Pulmonary artery endothelial cell (primary cell): Measurements from ENCODE around the gene AMMECR1L. TPM values are rescaled to one million over a fixed set of nuclear protein-coding genes. Genes with fewer than 3 reads are reported as not detected.
"Not testable (repeated sequence)": the region's sequence is repeated elsewhere in the genome, so short reads cannot be mapped to it uniquely, and the experiment has no call there.

Experiments used
- DNase-seq: peaks from one replicate; pipeline ENCODE4 v3.0.0-alpha.2; 2011; ENCODE audit warnings: low read depth, low spot score
- total RNA-seq: library from RNA; depleted of rRNA; stranded (reverse); fragments of >200 nt; gene quantifications from 2 replicates; pipeline ENCODE4 v1.2.3, GENCODE V29; 2014

The AMMECR1L gene
- total RNA-seq, 1 donor from 2014 or later, result 17.2 TPM

GRCh38 chr2:127841466-127842178 is 44.1 kb downstream of the AMMECR1L start:
- DNase-seq, result no peak

GRCh38 chr2:127840893-127841292 is 44.9 kb downstream of the AMMECR1L start:
- no peak for DNase-seq

GRCh38 chr2:127834951-127835350 is 50.8 kb downstream of the AMMECR1L start:
- no peak for DNase-seq

GRCh38 chr2:127829845-127830246 is 55.9 kb downstream of the AMMECR1L start:
- no peak for DNase-seq

GRCh38 chr2:127826708-127827107 is 59.0 kb downstream of the AMMECR1L start:
- not testable (repeated sequence) for DNase-seq

- no peak for DNase-seq
Observed at GRCh38 chr2:127826047-127826446, 59.7 kb downstream of the AMMECR1L start.

GRCh38 chr2:127820080-127820668 is 65.6 kb downstream of the AMMECR1L start:
- no peak for DNase-seq

- DNase-seq, result no peak
Observed at GRCh38 chr2:127818794-127819425, 66.8 kb downstream of the AMMECR1L start.

- DNase-seq, result no peak
Observed at GRCh38 chr2:127818241-127818640, 67.5 kb downstream of the AMMECR1L start.

- DNase-seq, result no peak
Observed at GRCh38 chr2:127814677-127815076, 71.1 kb downstream of the AMMECR1L start.

- DNase-seq, result not testable (repeated sequence)
Observed at GRCh38 chr2:127812441-127812840, 73.3 kb downstream of the AMMECR1L start.

Other genes with a start within 250 kb of the AMMECR1L start
- not detected in 2 replicates for gene GPR17, start 239.8 kb downstream of the AMMECR1L start, total RNA-seq
- gene LIMS2, start 210.4 kb downstream of the AMMECR1L start, total RNA-seq, result 5.7 and 12.4 TPM in 2 replicates
- 2.5 and 4.8 TPM in 2 replicates for gene SFT2D3, start 184.5 kb downstream of the AMMECR1L start, total RNA-seq
- gene WDR33, start 74.8 kb downstream of the AMMECR1L start, total RNA-seq, result 27.0 and 42.8 TPM in 2 replicates
- 36.2 and 42.7 TPM in 2 replicates for gene POLR2D, start 27.8 kb downstream of the AMMECR1L start, total RNA-seq
- gene SAP130, start 142.1 kb upstream of the AMMECR1L start, total RNA-seq, result 3.1 and 5.1 TPM in 2 replicates
- gene UGGT1, start 205.2 kb upstream of the AMMECR1L start, total RNA-seq, result 82.2 and 113 TPM in 2 replicates